HT-29 (cell line): Measurements from ENCODE around the gene TMEM161B. TPM values are rescaled to one million over a fixed set of nuclear protein-coding genes. Genes with fewer than 3 reads are reported as not detected.
"Not testable (repeated sequence)": the region's sequence is repeated elsewhere in the genome, so short reads cannot be mapped to it uniquely, and the experiment has no call there.

Source experiments
- DNase-seq: peaks from one replicate; pipeline ENCODE4 v3.0.0-alpha.2; 2015; ENCODE audit warnings: low spot score
- small RNA-seq: library from RNA; depleted of rRNA; stranded (forward); fragments of <200 nt; gene quantifications from one replicate; pipeline ENCODE3, GENCODE V24; 2014
- total RNA-seq: library from RNA; depleted of rRNA; stranded (reverse); fragments of >200 nt; shearing (Covaris generic); gene quantifications from 2 replicates; pipeline ENCODE4 v1.2.3, GENCODE V29; 2014

Gene TMEM161B
- total RNA-seq, 1 experiment from 2014 or later = 11.4 TPM

- no peak for DNase-seq
Observed at GRCh38 chr5:88183255-88183654, 85.4 kb downstream of the TMEM161B start.

DNA sequence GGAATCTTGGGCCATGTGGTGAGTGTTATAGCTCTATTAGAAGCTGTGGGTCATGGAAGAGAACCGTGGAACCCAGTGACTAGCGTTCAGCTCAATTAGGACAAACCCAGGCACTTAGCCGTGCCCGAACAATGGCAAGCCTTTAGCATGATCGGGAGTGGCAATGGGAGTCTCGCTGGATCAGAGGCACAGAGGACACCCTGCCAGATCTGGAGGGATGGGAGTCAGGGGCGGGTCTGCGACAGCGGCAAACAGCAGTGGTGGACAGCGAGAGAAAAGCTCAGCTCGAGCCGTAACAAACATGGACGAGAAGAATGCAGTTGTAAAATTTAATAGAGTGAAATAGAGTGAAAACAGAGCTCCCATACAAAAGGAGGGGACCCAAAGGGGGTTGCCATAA lies 91.2 kb downstream of the TMEM161B start:
- DNase-seq = not testable (repeated sequence)

DNA sequence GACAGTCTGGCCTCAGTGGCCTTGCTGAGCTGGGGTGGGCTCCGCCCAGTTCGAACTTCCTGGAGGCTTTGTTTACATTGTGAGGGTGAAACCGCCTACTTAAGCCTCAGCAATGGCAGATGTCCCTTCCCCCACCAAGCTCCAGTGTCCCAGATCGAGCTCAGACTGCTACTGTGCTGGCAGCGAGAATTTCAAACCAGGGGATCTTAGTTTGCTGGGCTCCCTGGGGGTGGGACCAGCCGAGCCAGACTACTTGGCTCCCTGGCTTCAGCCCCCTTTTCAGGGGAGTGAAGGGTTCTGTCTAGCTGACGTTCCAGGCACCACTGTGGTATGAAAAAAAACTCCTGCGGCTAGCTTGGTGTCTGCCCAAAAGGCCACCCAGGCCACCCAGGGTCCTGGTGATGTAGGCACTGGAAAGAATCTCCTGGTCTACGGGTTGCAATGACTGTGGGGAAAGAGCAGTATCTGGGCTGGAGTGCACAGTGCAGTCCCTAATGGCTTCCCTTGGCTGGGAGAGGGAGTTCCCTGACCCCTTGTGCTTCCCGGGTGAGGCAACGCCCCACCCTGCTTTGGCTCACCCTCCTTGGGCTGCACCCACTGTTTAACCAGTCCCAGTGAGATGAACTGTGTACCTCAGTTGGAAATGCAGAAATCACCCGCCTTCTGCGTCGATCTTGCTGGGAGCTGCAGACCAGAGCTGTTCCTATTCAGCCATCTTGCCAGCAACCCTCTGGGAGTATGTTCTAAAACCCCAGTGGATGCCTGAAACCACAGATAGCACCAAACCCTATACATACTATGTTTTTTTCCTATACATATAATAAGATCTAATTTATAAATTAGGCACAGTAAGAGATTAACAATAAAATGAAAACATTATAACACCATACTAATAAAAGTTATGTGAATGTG lies 95.5 kb downstream of the TMEM161B start:
- peak; percentile 34 for DNase-seq

DNA sequence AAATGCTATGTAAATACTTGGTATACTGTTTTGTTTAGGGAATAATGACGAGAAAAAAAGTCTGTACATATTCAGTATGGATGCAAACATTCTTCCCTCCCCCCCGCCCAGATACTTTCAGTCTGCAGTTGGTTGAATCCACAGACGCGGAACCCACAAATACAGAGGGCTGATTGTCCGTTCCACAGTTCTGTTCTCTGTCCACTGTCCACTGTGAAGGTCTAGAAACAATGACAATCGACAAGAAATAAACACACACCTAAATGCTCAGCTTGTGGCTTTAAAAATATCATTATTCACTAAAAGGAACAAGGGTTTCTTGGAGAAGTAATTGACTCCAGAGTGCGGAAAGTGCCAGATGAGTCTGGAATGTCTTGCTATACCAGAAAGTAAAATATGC lies 109.1 kb downstream of the TMEM161B start:
- no peak for DNase-seq

DNA sequence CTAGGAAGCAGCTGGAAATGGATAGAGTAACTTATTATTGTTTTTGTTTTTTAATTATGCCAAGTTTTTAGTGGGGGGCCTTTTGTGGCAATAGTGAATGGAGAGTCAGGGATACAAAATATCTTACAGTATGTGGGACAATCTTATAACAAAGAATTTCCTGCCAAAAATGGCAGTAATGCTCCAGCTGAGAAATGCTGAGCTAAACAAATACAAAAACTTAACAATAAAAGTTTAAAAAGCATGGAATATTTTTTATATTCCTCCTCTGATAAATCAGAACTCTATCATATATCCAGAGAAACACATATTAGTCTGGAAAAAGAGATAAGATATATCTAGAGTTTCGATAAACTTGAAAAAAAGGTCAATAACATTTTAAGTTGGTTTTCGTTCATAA lies 110.6 kb downstream of the TMEM161B start:
- DNase-seq = no peak

DNA sequence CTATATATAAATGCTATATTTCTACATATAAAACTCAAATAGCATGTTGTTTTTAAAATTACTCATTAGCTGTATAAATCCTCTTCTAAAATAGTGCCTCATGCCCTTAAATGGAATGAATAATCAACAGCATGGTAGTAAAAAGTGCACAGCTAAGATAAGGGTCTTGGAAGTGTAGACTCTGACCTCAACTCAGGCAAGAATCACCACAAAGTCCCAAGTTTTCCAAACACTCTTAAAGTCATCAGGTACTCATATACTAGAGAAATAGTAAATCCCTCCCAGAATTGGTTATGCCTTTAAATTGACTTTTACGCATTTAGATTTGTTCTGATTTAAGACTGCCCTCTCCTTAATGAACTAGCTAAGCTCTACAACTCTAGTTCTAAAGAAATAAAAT lies 113.8 kb downstream of the TMEM161B start:
- DNase-seq = no peak

GRCh38 chr5:88150747-88151146 lies 117.9 kb downstream of the TMEM161B start:
- no peak for DNase-seq

GRCh38 chr5:88145611-88146467 lies 122.8 kb downstream of the TMEM161B start:
- DNase-seq = no peak

GRCh38 chr5:88145221-88145610 lies 123.4 kb downstream of the TMEM161B start:
- no peak for DNase-seq

Small RNA genes within 50 kb of the gene (small RNA-seq; reads per million reads assigned to genes)
- not detected for gene RNA5SP187
